IPS-18c (cell line): ENCODE data around the gene OR5I1.
"Not testable (repeated sequence)": the region's sequence is repeated elsewhere in the genome, so short reads cannot be mapped to it uniquely, and the experiment has no call there.

ENCODE experiments used
- H3K4me3 ChIP-seq: 2 replicates; pipeline ENCODE4 v1.7.0; 2013; ENCODE audit warnings: low read depth, mild to moderate bottlenecking, low read length, moderate library complexity; ENCODE audit not compliant: insufficient read depth
- H3K9me3 ChIP-seq: one replicate; pipeline ENCODE4 v1.6.1; 2013; ENCODE audit warnings: mild to moderate bottlenecking, low read length, moderate library complexity; ENCODE audit not compliant: control insufficient read depth, insufficient read depth

The OR5I1 gene

DNA sequence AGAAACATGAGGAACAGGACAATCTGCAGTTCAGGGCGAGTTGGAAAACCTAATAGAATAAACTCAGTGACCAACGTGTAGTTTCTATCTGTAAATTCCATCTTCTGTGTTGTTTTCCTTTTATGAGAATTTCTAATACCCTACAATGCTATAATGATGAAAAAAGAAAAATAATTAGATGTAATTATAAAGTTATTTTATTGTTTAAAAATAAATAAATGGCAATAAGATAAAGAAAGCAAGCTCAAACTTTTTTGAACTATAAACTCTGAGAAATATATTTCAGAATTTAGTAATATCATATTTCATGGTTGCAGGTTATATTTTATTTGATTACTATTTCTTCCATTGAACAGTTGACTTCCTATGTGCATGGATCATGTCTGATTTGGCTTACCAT is at the start of gene OR5I1:
OR5I1 (minus strand) TSS at position 101 of the 400 bp plus-strand sequence; CDS start at position 101, 0 bp downstream.
- no peaks in the 10 kb centered on the region for H3K9me3 ChIP-seq
- no peak within 1 kb of the TSS for H3K4me3 ChIP-seq

DNA sequence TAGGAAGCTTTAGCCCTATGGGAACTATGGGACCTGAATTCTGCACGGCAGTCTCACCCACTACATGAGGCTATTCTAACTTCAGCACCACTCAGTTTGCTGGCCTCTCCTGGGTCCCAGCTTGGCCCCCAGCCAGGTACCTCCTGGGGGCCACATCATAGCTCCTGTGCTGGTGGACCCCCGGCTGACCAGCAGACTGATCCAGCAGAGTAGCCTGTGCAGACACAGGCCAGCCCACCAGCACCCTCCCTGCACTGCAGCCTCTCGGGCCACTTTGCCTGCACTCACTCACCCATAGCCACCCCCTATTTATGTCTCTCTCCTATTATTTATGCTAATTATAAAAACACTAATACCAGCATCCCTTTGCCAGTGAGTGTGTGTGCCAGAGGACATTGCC is 34.7 kb upstream of the OR5I1 start:
- Histone ChIP-seq H3K9me3 (no peaks in the 10 kb centered on the region), H3K4me3 (no peak overlapping the region)

DNA sequence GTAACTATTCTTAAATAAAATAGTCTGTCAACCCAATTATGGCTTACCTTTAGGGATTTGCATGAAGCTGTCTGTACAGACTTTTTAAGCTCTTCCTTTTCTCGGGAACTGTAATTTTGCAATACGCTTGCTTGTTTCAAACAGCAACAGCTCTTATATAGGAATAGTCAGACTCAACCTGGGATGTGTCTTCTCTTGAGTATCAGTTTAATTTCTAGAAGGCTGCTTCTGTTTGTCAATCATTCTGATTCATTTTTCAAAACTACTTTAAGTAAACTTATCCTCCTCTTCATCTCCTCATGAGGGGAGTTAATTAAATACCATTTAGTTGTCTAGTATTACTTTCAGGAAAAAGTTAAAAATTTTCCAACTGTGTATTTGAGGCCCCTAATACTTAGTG is 33.6 kb upstream of the OR5I1 start, which contains the start of gene OR10AG1:
OR10AG1 (minus strand) TSS at position 101 of the 400 bp plus-strand sequence; CDS start at position 63, 38 bp downstream.
- Histone ChIP-seq H3K9me3 (no peaks in the 10 kb centered on the region), H3K4me3 (no peak within 1 kb of the TSS)

DNA sequence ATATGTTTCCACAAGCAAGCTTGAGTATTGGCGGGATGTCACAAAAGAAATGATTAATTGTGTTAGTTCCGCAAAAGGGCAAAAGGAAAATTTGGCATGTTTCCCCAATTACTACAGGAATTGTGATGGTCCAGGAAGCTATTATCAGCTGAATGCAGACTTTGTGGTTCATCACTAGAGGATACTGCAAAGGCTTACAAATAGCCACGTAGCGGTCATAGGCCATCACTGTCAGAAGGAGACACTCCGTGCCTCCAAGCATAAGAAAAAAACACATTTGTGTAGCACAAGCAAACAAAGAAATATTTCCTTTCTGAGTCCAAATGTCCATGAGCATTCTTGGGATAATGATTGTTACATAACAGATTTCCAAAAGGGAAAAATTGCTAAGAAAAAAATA is 31.7 kb upstream of the OR5I1 start:
- H3K9me3 ChIP-seq, result no peaks in the 10 kb centered on the region
- H3K4me3 ChIP-seq, result no peak overlapping the region

DNA sequence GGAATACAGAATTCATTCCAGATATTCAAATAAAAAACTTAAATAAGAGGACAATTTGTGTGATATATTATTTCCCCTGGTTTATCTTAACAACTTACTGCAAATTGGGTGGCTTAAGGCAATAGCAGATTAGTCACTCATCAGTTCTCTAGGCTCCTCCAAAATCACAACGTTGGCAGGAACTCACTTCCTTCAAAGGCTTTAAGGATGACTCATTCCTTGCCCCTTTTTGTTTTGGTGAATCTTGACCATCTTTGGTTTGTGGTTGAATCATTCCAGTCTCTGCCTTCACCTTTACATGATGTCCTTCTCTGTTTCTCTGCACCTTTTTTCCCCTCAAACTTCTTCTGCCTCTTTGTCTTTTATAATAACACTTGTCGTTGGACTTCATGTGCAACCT is 30.2 kb upstream of the OR5I1 start:
- H3K4me3 ChIP-seq, result no peak overlapping the region
- no peaks in the 10 kb centered on the region for H3K9me3 ChIP-seq

DNA sequence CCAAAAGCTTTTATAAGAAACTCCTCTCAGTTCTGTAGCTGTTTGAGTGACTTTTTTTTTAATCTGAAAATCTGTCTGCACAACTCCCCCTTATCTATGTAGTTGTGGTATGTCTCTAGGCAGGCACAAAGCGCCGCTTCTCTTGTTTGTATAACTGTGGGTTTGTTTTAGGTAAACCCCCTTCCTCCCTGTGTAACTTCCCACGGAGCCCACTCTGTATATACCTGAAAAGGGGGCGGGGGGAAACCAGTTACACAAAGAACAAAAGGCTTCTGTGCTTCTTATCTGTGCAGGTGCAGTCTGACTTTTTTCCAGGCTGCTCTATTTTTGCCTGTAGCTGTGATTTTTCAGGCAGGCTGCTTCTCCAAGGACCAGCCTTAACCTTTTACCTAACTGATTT is 20.3 kb upstream of the OR5I1 start:
- Histone ChIP-seq H3K9me3 (no peaks in the 10 kb centered on the region), H3K4me3 (no peak overlapping the region)

DNA sequence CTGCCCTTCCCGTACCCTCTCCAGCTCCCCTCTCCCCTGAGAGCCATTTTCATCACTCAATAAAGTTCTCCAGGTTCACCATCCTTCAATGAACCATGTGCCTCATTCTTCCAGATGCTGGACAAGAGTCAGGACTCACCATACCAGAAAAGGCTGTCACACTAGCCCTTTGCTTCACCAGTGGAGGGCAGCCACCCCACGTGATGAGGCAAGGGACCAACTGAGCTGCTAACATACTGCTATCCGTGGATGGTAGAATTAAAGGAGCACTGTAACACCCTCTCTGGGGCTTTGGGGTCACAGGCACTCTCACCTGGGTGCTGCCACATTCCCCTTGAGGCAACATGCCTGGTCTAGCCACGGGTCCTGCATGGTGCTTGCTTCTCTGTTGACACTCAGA is 13.1 kb upstream of the OR5I1 start:
- no peaks in the 10 kb centered on the region for H3K9me3 ChIP-seq
- H3K4me3 ChIP-seq, result no peak overlapping the region

DNA sequence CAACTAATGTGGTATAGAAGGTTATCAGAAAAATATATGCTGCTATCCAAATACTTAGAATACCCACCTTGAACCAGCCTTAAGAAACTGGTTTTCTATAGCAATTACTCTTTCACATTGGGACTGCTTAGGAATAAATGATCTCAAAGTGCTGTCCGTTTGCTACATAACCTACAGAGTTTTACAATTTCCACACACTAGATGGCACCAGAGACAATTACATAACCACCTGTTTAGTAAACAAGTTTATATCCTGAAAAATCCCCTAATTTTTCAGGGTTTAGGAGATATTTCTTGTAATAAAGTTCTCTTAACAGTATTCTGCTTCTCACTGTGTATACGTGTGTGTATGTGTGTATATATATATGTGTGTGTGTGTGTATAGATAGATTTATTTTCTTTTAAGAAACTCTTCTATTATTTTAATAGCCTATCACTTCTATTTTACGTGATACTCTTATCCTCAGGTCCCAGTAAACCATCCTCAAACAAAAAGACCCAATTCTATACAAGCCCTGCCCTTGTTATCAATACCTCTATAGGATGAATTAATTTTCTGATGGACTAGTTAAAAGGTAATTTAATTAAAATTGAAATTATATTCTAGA is 6.7 kb upstream of the OR5I1 start:
- H3K9me3 ChIP-seq, result no peaks in the 10 kb centered on the region
- H3K4me3 ChIP-seq, result no peak overlapping the region

DNA sequence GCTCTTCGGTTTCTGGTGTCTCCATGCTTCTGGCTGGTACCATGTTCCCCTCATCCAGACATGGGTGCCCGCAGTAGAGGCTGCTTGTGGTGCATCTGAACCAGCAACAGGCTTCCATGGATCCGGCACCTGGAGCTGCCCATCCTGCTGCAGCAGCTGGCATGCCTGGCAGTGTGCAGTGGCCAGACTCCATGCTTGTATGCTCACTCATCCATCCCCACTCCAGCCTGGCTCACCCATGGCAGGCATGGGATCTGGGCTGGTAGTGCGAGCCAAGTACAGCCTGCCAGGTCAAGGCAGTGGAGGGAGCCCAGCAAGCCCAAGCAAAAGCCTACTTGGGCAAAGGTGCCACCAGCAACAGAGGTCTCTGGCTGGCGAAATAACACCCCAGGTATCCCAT is 15.7 kb downstream of the OR5I1 start:
- Histone ChIP-seq H3K9me3 (no peaks in the 10 kb centered on the region), H3K4me3 (no peak overlapping the region)

DNA sequence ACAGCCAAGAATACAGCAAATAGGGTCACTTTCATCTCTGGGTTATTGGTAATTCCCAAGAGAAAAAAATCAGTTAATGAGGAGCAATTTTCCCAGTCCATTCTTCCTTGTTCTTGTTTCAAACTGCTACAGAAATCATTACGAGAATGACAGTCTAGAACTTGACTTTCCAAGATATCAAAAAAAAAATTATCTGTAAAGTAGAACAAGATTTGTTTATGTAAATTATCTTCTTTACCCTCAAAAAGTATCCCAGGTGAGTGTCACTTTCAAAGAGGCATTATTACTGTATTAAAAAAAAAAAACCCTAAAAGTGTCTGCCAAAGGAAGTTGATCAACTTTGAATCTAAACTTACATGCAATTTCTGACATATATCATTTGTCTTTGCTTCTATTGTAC is 21.7 kb downstream of the OR5I1 start, which contains the start of gene OR5W2:
OR5W2 (minus strand) TSS at position 101 of the 400 bp plus-strand sequence; CDS start at position 101, 0 bp downstream.
- no peak within 1 kb of the TSS for H3K4me3 ChIP-seq
- no peaks in the 10 kb centered on the region for H3K9me3 ChIP-seq

DNA sequence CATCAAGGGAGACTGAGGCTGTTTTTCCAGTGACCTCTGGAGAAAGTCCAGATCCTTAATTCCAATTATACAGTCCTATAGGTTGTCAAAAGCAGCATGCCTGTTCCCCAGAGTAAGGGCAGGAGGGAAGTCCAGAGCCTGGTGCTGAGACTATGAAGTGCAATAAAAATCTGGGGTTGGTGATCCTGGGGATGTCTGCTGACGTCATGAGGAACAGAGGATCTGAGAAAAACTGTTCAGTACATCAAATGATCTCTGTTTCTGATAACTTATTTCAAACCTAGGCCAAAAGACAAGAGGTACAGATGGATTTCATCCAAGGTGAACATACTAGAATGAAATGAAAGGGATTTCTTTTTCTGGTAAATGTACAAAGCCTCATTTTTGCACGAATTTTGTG is 33.9 kb downstream of the OR5I1 start:
- no peaks in the 10 kb centered on the region for H3K9me3 ChIP-seq
- H3K4me3 ChIP-seq, result no peak overlapping the region

DNA sequence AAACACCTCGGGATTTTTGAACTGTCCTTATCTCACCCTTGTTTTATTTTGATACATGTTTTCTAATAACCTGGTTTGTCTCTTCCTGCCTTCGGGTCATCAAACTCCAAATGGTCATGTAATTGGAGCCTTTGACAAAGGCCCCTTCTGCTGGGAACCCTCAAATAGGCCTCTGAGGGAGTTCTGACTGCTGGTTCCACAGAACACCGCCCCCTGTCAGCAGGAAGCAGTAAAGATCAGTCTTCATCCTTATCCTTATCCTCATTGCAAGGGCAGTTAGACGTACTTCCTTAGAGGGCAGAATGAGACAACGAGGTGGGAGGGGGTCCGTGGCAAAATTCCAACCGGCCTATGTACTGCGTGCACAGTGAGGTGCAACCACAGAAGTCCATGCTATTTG is 41.0 kb downstream of the OR5I1 start:
- peaks cover 3% of the 10 kb centered on the region for H3K9me3 ChIP-seq
- no peak overlapping the region for H3K4me3 ChIP-seq

DNA sequence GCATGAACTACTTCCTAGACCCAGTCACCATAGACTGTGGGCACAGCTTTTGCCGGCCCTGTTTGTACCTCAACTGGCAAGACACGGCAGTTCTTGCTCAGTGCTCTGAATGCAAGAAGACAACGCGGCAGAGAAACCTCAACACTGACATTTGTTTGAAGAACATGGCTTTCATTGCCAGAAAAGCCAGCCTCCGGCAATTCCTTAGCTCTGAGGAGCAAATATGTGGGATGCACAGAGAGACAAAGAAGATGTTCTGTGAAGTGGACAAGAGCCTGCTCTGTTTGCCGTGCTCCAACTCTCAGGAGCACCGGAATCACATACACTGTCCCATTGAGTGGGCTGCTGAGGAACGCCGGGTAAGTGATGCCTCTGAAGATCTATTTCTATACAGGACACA is 50.7 kb downstream of the OR5I1 start:
- not testable (repeated sequence) for H3K9me3 ChIP-seq

More for the DNA sequence above, 50.7 kb downstream of the OR5I1 start:
- H3K4me3 ChIP-seq, result not testable (repeated sequence)
